ENCODE measurements around the gene ZC3H13. TPM values are rescaled to one million over a fixed set of nuclear protein-coding genes. Genes with fewer than 3 reads are reported as not detected.

ZC3H13 gene
- total and polyA plus RNA-seq, 10 of the 15 experiments (the other 5 are each of a cell fraction or from before 2014, with no cell fraction given), result 10.0 to 55.9 (median 25.4) TPM

- TF ChIP-seq E2F8 (IDR thresholded peaks at IDR 0.05; ENCODE audit: low read depth, partially characterized antibody), result no peak
- TF ChIP-seq NR2C2 (IDR thresholded peaks at IDR 0.05; ENCODE audit: borderline replicate concordance, control insufficient read depth, insufficient read length, low read depth), result no peak
- peak in 1 of 2 experiments; percentile 72; a peak in 1 of 4 replicates for TF ChIP-seq ETV6 (conservative IDR thresholded peaks at IDR 0.05 in 1 of 2, IDR thresholded peaks at IDR 0.05 in 1 of 2; ENCODE audit: borderline replicate concordance in 1 of 2, low read depth in 1 of 2)
- TF ChIP-seq PAX8 (IDR thresholded peaks at IDR 0.05), result no peak
- TF ChIP-seq CREM (IDR thresholded peaks at IDR 0.05; ENCODE audit: low read depth), result peak; percentile 89
- no peak for TF ChIP-seq HDAC2 (IDR thresholded peaks at IDR 0.05)
- TF ChIP-seq GATAD2B (conservative IDR thresholded peaks at IDR 0.05; ENCODE audit: low read depth), result no peak
- TF ChIP-seq RAD21 (IDR thresholded peaks at IDR 0.05; ENCODE audit: insufficient read depth, low read depth, low read length), result peak; percentile 56
- TF ChIP-seq DPF2 (IDR thresholded peaks at IDR 0.05), result no peak
- no peak for TF ChIP-seq STAT1 (conservative IDR thresholded peaks at IDR 0.05)
Observed at GRCh38 chr13:46071590-46072249, 19.2 kb upstream of the ZC3H13 start (continued).

- Histone ChIP-seq H4K20me1 (ENCODE audit: control insufficient read depth, insufficient read depth) (no peaks in the 10 kb centered on the region), H3K4me2 (ENCODE audit: control insufficient read depth, insufficient read depth) (no peak overlapping the region), H3K9me3 (replicated peaks; ENCODE audit: control insufficient read depth, insufficient read depth, low read length) (no peaks in the 10 kb centered on the region), H3K79me2 (ENCODE audit: control insufficient read depth, insufficient read depth, low read length) (no peaks in the 10 kb centered on the region), H3K27me3 (replicated peaks in 1 of 2; ENCODE audit: control insufficient read depth in 2 of 2, insufficient read depth in 2 of 2, low read length in 1 of 2) (no peaks in the 10 kb centered on the region), H3K36me3 (ENCODE audit: control insufficient read depth in 2 of 2, insufficient read depth in 2 of 2, low read length in 1 of 2) (no peaks in the 10 kb centered on the region; a peak in 1 of 4 replicates), H2AFZ (ENCODE audit: control insufficient read depth, low read depth, low read length) (no peak overlapping the region), H3K4me1 (ENCODE audit: control insufficient read depth, insufficient read depth, low read length) (no peaks in the 10 kb centered on the region), H3K9ac (ENCODE audit: control insufficient read depth, insufficient read depth, low read length) (no peak overlapping the region), H3K4me3 (no peak overlapping the region), H3K27ac (ENCODE audit: control insufficient read depth, insufficient read depth) (no peak overlapping the region)
- ATAC-seq (no peak), DNase-seq (ENCODE audit: low read depth, low spot score) (no peak), FAIRE-seq (no peak)
- ChIA-PET RAD21 (ENCODE audit: unreplicated experiment) (no interaction called here), SMC1A (ENCODE audit: uncharacterized antibody, unreplicated experiment) (interaction anchor here (0.6 to 1.7 kb wide), 3 partner anchors 9 to 190 kb away, joined by 4 to 6 read pairs (median 5); partner anchors contain the start of gene ZC3H13), POLR2A (no interaction called here), CTCF (interaction anchor here (0.9 kb wide), 1 partner anchor 32 kb away, joined by 3 read pairs; no protein-coding TSS in a partner anchor)
- TF ChIP-seq USF2 (IDR thresholded peaks at IDR 0.05; ENCODE audit: borderline replicate concordance, low read depth, low read length) (no peak), BCL11A (IDR thresholded peaks at IDR 0.05; ENCODE audit: low read depth, low read length) (no peak), NBN (IDR thresholded peaks at IDR 0.05) (no peak), RCOR1 (conservative IDR thresholded peaks at IDR 0.05; ENCODE audit: low read depth, low read length) (no peak)
- intact Hi-C loops (cut with micrococcal nuclease; ENCODE audit: unreplicated experiment) (no loop called here), in situ Hi-C loops (cut with MboI) (no loop called here)
- 95% methylated on average over 2 of the region's 2 CpGs for WGBS (ENCODE audit: insufficient coverage, insufficient replicate concordance, low lambda C conversion rate, missing lambda C conversion rate)
- no TSS peak for BruUV-seq (replicated peaks)
Observed at GRCh38 chr13:46063292-46063691, 10.7 kb upstream of the ZC3H13 start.
